LHCN-M2 (cell line): ENCODE data around the gene NFXL1. TPM values are rescaled to one million over a fixed set of nuclear protein-coding genes. Genes with fewer than 3 reads are reported as not detected.
"Not testable (repeated sequence)": the region's sequence is repeated elsewhere in the genome, so short reads cannot be mapped to it uniquely, and the experiment has no call there.

Source experiments
- DNase-seq: peaks from one replicate; pipeline ENCODE4 v3.0.0-alpha.2; 2012; ENCODE audit warnings: low read depth
- polyA plus RNA-seq: library from polyadenylated mRNA; unstranded; fragments of >200 nt; gene quantifications from one replicate; pipeline ENCODE4 v1.2.1, GENCODE V29; 2012; ENCODE audit warnings: missing spikeins
- total RNA-seq: library from RNA; depleted of rRNA; stranded (reverse); fragments of >200 nt; gene quantifications from 2 replicates; pipeline ENCODE4 v1.2.3, GENCODE V29; 2014; rRNA removed

The NFXL1 gene
- 8.1 TPM in 2 replicates for total RNA-seq
- 2.9 TPM for polyA plus RNA-seq

DNA sequence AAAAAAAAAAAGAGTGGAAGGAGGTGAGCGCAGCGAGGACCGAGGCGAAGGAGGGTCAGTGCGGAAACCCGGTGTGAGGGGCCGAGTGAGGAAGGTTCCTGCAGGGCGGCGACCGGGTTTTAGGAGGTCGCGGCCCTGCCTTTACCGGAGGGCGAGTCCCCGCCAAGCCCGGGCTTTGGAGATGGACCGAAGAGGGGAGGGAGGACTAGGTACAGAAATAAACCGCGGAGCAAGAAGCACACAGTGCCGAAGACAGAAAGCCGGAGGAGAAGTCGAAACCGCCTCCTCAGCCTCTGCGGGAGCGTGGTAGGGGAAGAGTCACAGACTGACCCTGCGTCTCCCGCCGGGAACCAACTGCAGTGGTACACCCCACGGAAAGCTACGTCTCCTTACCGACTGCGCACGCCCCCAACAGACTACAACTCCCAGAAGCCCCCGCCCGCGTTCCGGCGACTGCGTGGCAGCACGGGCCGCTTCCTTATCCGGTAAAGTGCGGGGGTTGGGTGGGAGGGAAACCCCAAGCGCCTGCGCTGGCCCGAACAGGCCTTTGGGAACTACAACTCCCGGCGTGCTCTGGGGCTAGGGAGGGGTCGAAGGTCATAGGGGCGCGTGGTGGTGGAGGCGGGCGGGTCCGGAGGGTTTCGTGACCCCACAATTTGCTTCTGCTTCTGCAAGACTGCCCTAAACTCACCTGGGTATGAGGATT lies at the start of gene NFXL1:
Gene NFXL1 (minus strand): TSS at position 364 of the 706 bp plus-strand sequence. CDS start 380 bp downstream, outside the sequence.
- DNase-seq = peak; percentile 97

GRCh38 chr4:47954677-47955076 lies 40.3 kb upstream of the NFXL1 start:
- no peak for DNase-seq

GRCh38 chr4:47954245-47954644 lies 39.9 kb upstream of the NFXL1 start:
- no peak for DNase-seq

DNA sequence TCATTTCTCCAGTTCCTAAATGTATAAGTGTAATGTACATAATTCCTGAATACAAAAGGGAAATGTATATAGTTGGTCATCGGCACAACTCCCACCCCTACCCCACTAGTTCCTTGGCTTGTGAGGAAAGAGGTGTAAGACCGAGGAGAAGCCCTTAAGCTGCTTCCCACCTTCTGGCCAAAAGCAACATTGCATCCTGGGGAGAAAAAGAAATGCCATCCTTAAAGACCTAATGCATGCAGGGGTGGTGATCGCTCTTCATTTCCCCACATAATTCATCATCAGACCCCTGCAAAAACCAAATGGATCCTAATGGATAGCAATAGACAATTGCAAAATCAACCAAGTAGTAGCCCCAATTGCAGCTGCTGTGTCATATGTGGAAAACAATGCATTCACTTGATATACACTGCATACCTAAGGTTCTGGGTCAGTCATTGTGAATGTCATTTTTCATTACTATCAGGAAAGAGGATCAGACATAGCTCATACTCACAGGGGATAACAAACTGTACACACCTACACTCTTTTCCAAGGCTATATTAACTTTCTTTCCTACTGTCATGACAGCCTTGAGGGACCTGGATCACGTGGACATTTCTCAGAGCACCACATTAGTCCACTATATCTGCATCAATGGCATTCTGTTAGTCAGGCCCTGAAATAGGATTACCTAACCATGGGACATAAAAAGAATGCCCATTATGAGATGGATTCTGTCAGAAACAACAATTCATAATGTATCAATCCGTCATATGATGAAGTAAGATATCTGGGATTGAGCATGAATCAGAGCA lies 31.7 kb upstream of the NFXL1 start:
- no peak for DNase-seq

- DNase-seq = no peak
Observed at GRCh38 chr4:47942081-47942819, 27.9 kb upstream of the NFXL1 start.

DNA sequence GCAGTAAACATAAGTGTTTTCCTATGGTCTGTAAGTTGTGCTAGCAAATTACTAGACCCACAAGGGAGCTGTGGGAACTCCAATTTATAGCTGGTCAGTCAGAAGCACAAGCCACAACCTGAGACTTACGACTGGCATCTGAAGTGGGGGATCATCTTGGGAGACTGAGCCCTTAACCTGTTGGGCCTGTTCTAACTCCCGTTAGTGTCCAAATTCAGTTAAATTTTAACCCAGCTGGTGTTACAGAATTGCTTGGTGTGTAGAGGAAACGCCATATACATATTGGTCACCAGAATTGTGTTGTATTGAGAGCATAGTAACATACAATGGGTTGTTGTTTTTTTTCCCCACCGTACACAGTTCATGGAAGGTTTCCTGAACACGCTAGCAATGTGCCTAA lies 25.1 kb upstream of the NFXL1 start:
- no peak for DNase-seq

GRCh38 chr4:47936336-47936735 lies 22.0 kb upstream of the NFXL1 start:
- DNase-seq = no peak

GRCh38 chr4:47933840-47934239 lies 19.5 kb upstream of the NFXL1 start:
- DNase-seq = peak; percentile 38

GRCh38 chr4:47930971-47931804 lies 16.8 kb upstream of the NFXL1 start:
- DNase-seq = peak; percentile 84

GRCh38 chr4:47929682-47930201 lies 15.4 kb upstream of the NFXL1 start:
- DNase-seq = no peak

DNA sequence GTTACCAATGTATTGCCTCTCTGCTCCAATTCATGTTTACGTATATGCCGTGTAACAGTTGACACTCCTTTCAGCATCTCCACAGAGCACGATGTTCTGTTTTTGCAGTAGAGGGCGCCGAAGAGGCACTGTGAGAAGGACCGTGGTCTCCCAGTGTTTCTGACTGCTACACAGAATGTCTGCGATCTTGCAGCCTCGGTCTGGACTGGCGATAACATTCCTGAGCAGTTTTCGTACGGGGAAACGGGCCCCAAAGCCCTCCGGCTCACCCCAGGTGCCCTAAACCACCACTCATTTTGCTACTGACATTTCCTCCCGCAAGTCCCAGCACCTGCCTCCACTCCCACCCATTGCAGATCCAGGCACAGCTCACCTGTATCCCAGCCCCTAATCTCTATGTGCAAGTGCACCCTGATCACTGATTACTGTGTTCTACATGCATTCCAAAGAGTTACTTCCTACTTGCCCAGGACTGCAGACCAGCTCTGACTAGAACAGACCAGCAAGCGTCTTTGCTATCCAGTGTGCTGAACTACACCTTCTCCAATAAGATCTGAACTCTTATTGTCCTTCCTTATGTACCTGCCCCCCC lies 12.4 kb upstream of the NFXL1 start:
- DNase-seq = peak; percentile 62

DNA sequence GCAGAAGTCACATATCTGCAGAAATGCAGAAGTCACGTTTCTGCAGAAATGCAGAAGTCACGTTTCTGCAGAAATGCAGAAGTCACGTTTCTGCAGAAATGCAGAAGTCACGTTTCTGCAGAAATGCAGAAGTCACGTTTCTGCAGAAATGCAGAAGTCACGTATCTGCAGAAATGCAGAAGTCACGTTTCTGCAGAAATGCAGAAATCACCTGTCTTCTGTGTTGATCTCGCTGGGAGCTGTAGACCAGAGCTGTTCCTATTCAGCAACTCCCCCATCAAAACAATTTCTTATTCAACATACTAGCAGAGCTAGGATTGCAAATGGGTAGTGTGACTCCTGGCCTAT lies 8.9 kb upstream of the NFXL1 start:
- DNase-seq = not testable (repeated sequence)

- DNase-seq = not testable (repeated sequence)
Observed at GRCh38 chr4:47922436-47923260, 8.3 kb upstream of the NFXL1 start.

DNA sequence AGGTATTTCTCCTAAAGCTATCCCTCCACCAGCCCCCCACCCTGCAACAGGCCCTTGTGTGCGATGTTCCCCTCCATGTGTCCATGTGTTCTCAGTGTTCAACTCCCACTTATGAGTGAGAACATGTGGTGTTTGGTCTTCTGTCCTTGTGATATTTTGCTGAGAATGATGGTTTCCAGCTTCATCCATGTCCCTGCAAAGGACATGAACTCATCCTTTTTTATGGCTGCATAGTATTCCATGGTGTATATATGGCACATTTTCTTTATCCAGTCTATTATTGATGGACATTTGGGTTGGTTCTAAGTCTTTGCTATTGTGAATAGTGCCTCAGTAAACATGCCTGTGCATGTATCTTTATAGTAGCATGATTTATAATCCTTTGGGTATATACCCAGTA lies 2.8 kb upstream of the NFXL1 start:
- not testable (repeated sequence) for DNase-seq

GRCh38 chr4:47915378-47915777 lies 995 bp upstream of the NFXL1 start:
- no peak for DNase-seq

- no peak for DNase-seq
Observed at GRCh38 chr4:47914926-47915237, 499 bp upstream of the NFXL1 start.

DNA sequence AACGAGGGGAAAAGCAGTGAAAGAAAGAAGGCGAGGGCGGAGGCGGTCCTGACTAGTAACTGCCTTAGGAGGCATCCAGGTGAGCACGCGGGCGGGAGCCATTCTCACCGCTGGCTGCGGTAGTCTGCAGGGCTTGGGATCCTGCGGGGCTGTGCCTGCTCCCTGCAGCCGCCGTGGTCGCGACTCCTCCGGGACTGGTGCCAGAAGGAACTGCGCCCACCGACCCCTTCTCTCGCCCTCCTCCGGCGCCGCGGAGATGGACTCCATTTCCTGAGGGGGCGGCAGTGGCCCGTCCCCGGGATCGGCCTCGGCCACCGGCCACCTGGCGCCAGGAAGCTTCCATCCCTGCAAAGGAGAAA lies 543 bp downstream of the NFXL1 start:
- DNase-seq = peak; percentile 3

- DNase-seq = peak; percentile 36
Observed at GRCh38 chr4:47913330-47913729, 1.1 kb downstream of the NFXL1 start.

GRCh38 chr4:47907089-47907646 lies 7.2 kb downstream of the NFXL1 start:
- DNase-seq = no peak

DNA sequence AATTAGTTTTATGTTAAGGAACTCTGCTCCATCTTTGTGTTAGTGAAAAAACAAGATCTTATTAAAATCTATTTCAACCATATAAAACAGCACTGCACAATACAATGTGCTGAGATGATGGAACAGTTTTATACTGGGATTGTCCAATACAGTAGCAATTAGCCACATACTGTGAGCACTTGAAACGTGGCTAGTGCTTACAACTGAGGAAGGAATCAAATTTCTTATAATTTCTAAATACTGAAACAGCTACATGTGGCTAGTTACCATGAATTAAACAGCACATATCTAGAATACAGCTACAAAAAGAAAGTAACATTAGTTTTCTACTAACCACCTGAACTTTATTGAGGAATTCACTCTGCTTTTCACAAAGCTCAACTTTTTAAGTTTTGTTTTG lies 14.7 kb downstream of the NFXL1 start:
- DNase-seq = no peak
